Osteocyte (in vitro differentiated cells): ENCODE results near the gene DXO. TPM values are rescaled to one million over a fixed set of nuclear protein-coding genes. Genes with fewer than 3 reads are reported as not detected.
"Not testable (repeated sequence)": the region's sequence is repeated elsewhere in the genome, so short reads cannot be mapped to it uniquely, and the experiment has no call there.

ENCODE experiments used
- DNase-seq: peaks from one replicate; pipeline ENCODE4 v3.0.0; 2021; ENCODE audit warnings: mixed read lengths; ENCODE audit not compliant: unreplicated experiment; ENCODE audit errors: extremely low spot score
- H3K27ac Mint-ChIP-seq: one replicate; pipeline ENCODE4 v1.8.0; 2021; ENCODE audit warnings: mild to moderate bottlenecking, mixed read lengths; ENCODE audit not compliant: unreplicated experiment
- H3K27me3 Mint-ChIP-seq: one replicate; pipeline ENCODE4 v1.8.0; 2021; ENCODE audit warnings: mixed read lengths; ENCODE audit not compliant: unreplicated experiment
- H3K36me3 Mint-ChIP-seq: one replicate; pipeline ENCODE4 v1.8.0; 2021; ENCODE audit warnings: mixed read lengths; ENCODE audit not compliant: unreplicated experiment
- H3K4me1 Mint-ChIP-seq: one replicate; pipeline ENCODE4 v1.8.0; 2021; ENCODE audit warnings: mixed read lengths; ENCODE audit not compliant: unreplicated experiment
- H3K4me3 Mint-ChIP-seq: one replicate; pipeline ENCODE4 v1.8.0; 2021; ENCODE audit warnings: mild to moderate bottlenecking, moderate library complexity, mixed read lengths; ENCODE audit not compliant: unreplicated experiment
- H3K9me3 Mint-ChIP-seq: one replicate; pipeline ENCODE4 v1.8.0; 2021; ENCODE audit warnings: mixed read lengths; ENCODE audit not compliant: unreplicated experiment
- CTCF ChIP-seq: fragments of 200-600 bp; sonication (generic); IDR thresholded peaks from 2 replicates; pipeline ENCODE4 v1.5.0; 2021; ENCODE audit warnings: antibody characterized with exemption, mild to moderate bottlenecking, moderate library complexity
- total RNA-seq: library from RNA; stranded (reverse); gene quantifications from 2 replicates; pipeline ENCODE4 v1.2.1, GENCODE V29; 2021

DXO gene
- total RNA-seq, 1 donor from 2014 or later: 30.8 TPM

DNA sequence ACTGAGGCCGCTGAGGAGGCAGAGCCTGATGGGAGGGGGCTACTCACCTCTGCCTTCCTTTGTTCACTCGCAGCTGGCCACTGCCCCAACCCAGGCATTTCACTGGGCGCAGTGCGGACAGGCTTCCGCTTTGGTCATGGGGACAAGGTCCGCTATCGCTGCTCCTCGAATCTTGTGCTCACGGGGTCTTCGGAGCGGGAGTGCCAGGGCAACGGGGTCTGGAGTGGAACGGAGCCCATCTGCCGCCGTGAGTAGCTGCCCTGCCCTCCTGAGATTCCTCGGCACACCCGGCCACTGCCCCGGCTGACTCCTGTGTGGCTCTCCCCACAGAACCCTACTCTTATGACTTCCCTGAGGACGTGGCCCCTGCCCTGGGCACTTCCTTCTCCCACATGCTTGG lies 38.4 kb downstream of the DXO start:
- Mint-ChIP-seq H3K27me3 (peaks cover 13% of the 10 kb centered on the region), H3K9me3 (no peaks in the 10 kb centered on the region), H3K36me3 (no peaks in the 10 kb centered on the region), H3K4me1 (no peaks in the 10 kb centered on the region), H3K27ac (no peak overlapping the region), H3K4me3 (no peak overlapping the region)
- TF ChIP-seq CTCF: no peak
- no peak for DNase-seq

DNA sequence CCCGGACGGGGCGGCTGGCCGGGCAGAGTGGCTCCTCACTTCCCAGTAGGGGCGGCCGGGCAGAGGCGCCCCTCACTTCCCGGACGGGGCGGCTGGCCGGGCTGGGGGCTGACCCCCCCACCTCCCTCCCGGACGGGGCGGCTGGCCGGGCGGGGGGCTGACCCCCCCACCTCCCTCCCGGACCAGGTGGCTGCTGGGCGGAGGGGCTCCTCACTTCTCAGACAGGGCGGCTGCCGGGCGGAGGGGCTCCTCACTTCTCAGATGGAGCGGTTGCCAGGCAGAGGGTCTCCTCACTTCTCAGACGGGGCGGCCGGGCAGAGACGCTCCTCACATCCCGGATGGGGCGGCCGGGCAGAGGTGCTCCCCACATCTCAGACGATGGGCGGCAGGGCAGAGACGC lies 39.8 kb downstream of the DXO start:
- not testable (repeated sequence) for DNase-seq, H3K36me3 Mint-ChIP-seq, H3K9me3 Mint-ChIP-seq, H3K4me3 Mint-ChIP-seq, H3K27ac Mint-ChIP-seq, H3K4me1 Mint-ChIP-seq
- peaks cover 19% of the 10 kb centered on the region for H3K27me3 Mint-ChIP-seq

DNA sequence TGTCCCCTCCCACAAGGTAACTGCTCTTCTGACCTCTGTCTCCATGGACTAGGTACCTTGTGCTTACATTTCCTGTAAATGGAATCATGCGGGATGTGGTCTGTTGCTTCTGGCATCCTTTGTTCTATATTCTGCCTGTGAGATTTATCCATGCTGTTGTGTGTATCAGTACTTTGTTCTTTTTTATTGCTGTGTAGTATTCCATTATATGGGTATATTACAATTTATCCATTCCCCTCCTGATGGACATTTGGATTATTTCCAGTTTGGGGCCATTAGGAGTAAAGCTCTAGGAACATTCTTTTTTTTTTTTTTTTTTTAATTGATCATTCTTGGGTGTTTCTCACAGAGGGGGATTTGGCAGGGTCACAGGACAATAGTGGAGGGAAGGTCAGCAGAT lies 41.0 kb downstream of the DXO start:
- Mint-ChIP-seq H3K27me3 (peaks cover 19% of the 10 kb centered on the region), H3K9me3 (no peaks in the 10 kb centered on the region), H3K27ac (no peak overlapping the region), H3K36me3 (no peaks in the 10 kb centered on the region), H3K4me3 (no peak overlapping the region), H3K4me1 (no peaks in the 10 kb centered on the region)
- no peak for DNase-seq
- TF ChIP-seq CTCF: no peak

- Mint-ChIP-seq H3K36me3 (no peaks in the 10 kb centered on the region), H3K4me3 (no peak overlapping the region), H3K27me3 (peaks cover 15% of the 10 kb centered on the region), H3K27ac (no peak overlapping the region), H3K9me3 (no peaks in the 10 kb centered on the region), H3K4me1 (no peaks in the 10 kb centered on the region)
- DNase-seq: no peak
- no peak for TF ChIP-seq CTCF
These were observed 43.3 kb downstream of the DXO start for GRCh38 chr6:31928672-31928939.

- Mint-ChIP-seq H3K4me3 (no peak overlapping the region), H3K27ac (no peak overlapping the region), H3K27me3 (peaks cover 9% of the 10 kb centered on the region), H3K9me3 (no peaks in the 10 kb centered on the region), H3K36me3 (no peaks in the 10 kb centered on the region), H3K4me1 (no peaks in the 10 kb centered on the region)
- DNase-seq: no peak
- TF ChIP-seq CTCF: no peak
These were observed 43.9 kb downstream of the DXO start for GRCh38 chr6:31927863-31928671.
